HepG2 (cell line): ENCODE data around the gene FUT6. TPM values are rescaled to one million over a fixed set of nuclear protein-coding genes. Genes with fewer than 3 reads are reported as not detected.
A peak's percentile ranks its signal among the peaks of the same experiment; 100 is the strongest.

Source experiments
- ATAC-seq: fragments of 200-7000 bp; cut with Tn5 transposase; 3 replicates; pipeline ENCODE4 v1.9.1; 2020; ENCODE audit warnings: mild to moderate bottlenecking, moderate library complexity
- BruUV-seq: library from RNA; stranded (reverse); fragments of 400-500 nt; replicated peaks from 2 replicates; lab custom pipeline; 2021; lab: Mats Ljungman, UMichigan
- CTCF ChIA-PET: fragments of 300-600 bp; formaldehyde crosslinking; extraction: SDS; loops from one replicate; lab custom pipeline; 2021; ENCODE audit warnings: low total read pairs, inconsistent platforms, low intra/inter-chr PET ratio; lab: Yijun Ruan, JAX
- POLR2A ChIA-PET: fragments of 350-600 bp; sonication (Branson Sonifier 250); formaldehyde crosslinking; loops from one replicate; lab custom pipeline; 2020; ENCODE audit warnings: antibody characterized with exemption, inconsistent platforms; lab: Yijun Ruan, JAX
- DNase-seq: peaks from one replicate; pipeline ENCODE4 v3.0.0-alpha.2; 2015; ENCODE audit warnings: low spot score
- FAIRE-seq: peaks from 3 replicates; lab custom pipeline; 2011; peaks lifted over from hg19 to GRCh38; lab: Jason Lieb, UNC
- H2AFZ ChIP-seq: one replicate; pipeline ENCODE4 v1.6.1; 2011; ENCODE audit warnings: low read length, inconsistent platforms
- H3K27ac ChIP-seq: fragments of 300-600 bp; 3 replicates; pipeline ENCODE4 v1.8.0; 2011; ENCODE audit warnings: mixed run types, mild to moderate bottlenecking, mixed read lengths, low read length, inconsistent platforms; ENCODE audit not compliant: insufficient read depth; ENCODE audit errors: extremely low read length
- H3K27me3 ChIP-seq, 2 experiments: fragments of 200-600 bp in 1 of 2; 2 replicates in 1 of 2; 3 replicates in 1 of 2; pipeline versions ENCODE4 v1.6.0 to v1.8.0; 2011; ENCODE audit warnings: low read length in 2 of 2, mild to moderate bottlenecking in 2 of 2, moderate library complexity in 2 of 2, inconsistent platforms in 1 of 2; ENCODE audit not compliant: insufficient read depth in 2 of 2, control insufficient read depth in 1 of 2
- H3K36me3 ChIP-seq, 2 experiments: fragments of 200-600 bp in 1 of 2; replicated peaks in 1 of 2; 2 replicates in 1 of 2; 3 replicates in 1 of 2; pipeline versions ENCODE4 v1.5.1 to v1.8.0; 2011; ENCODE audit warnings: low read length in 2 of 2, inconsistent platforms in 1 of 2; ENCODE audit not compliant: insufficient read depth in 2 of 2, control insufficient read depth in 1 of 2
- H3K4me1 ChIP-seq: 2 replicates; pipeline ENCODE4 v1.5.1; 2012; ENCODE audit warnings: low read length, inconsistent platforms; ENCODE audit not compliant: insufficient read depth
- H3K4me2 ChIP-seq: 2 replicates; pipeline ENCODE4 v1.6.0; 2011; ENCODE audit warnings: low read depth, low read length, inconsistent platforms
- H3K4me3 ChIP-seq, 3 experiments: fragments of 200-600 bp in 1 of 3; sonication (generic), shearing (Covaris generic) in 1 of 3; replicated peaks in 1 of 3; 2 replicates each; pipeline ENCODE4 v1.5.1; 2011 to 2016; ENCODE audit warnings: low read length in 3 of 3, inconsistent platforms in 2 of 3, low read depth in 2 of 3, mild to moderate bottlenecking in 2 of 3, control low read depth in 1 of 3, mixed read lengths in 1 of 3; ENCODE audit not compliant: insufficient read depth in 1 of 3
- H3K79me2 ChIP-seq: one replicate; pipeline ENCODE4 v1.6.1; 2011; ENCODE audit warnings: low read length, inconsistent platforms; ENCODE audit not compliant: insufficient read depth
- H3K9ac ChIP-seq: 2 replicates; pipeline ENCODE4 v1.6.0; 2011; ENCODE audit warnings: mild to moderate bottlenecking, low read depth, low read length, inconsistent platforms; ENCODE audit not compliant: insufficient read depth
- H3K9me3 ChIP-seq: 2 replicates; pipeline ENCODE4 v1.5.1; 2012; ENCODE audit warnings: mild to moderate bottlenecking, low read length
- H4K20me1 ChIP-seq: 2 replicates; pipeline ENCODE4 v1.6.0; 2011; ENCODE audit warnings: inconsistent platforms, mild to moderate bottlenecking, low read length, moderate library complexity; ENCODE audit not compliant: insufficient read depth
- HDAC1 ChIP-seq: sonication (generic); formaldehyde crosslinking; IDR thresholded peaks from 2 replicates; pipeline ENCODE4 v1.5.1; 2020; ENCODE audit warnings: mild to moderate bottlenecking, missing genetic modification reagents
- ISL2 ChIP-seq: sonication (generic); formaldehyde crosslinking; IDR thresholded peaks from 2 replicates; pipeline ENCODE4 v1.5.0; 2020; ENCODE audit warnings: missing genetic modification reagents
- MED13 ChIP-seq: sonication (generic); formaldehyde crosslinking; IDR thresholded peaks from 2 replicates; pipeline ENCODE4 v1.5.0; 2020; ENCODE audit warnings: missing genetic modification reagents
- NONO ChIP-seq, 2 experiments: fragments of 450-650 bp in 1 of 2; sonication (generic) in 1 of 2; formaldehyde crosslinking in 1 of 2; IDR thresholded peaks in 1 of 2; conservative IDR thresholded peaks in 1 of 2; 2 replicates each; pipeline versions ENCODE4 v1.6.1 to v1.8.0; 2017 to 2022; ENCODE audit warnings: mild to moderate bottlenecking in 1 of 2, missing genetic modification reagents in 1 of 2, moderate library complexity in 1 of 2
- ONECUT2 ChIP-seq: sonication (generic); formaldehyde crosslinking; IDR thresholded peaks from 2 replicates; pipeline ENCODE4 v1.4.0; 2020; ENCODE audit warnings: missing genetic modification reagents
- PITX1 ChIP-seq: sonication (generic); formaldehyde crosslinking; IDR thresholded peaks from 2 replicates; pipeline ENCODE4 v1.5.1; 2020; ENCODE audit warnings: mild to moderate bottlenecking, missing genetic modification reagents
- RFXAP ChIP-seq: sonication (generic); formaldehyde crosslinking; IDR thresholded peaks from 2 replicates; pipeline ENCODE4 v1.4.0; 2020; ENCODE audit warnings: missing genetic modification reagents, borderline replicate concordance
- ZBTB3 ChIP-seq: sonication (generic); formaldehyde crosslinking; IDR thresholded peaks from 2 replicates; pipeline ENCODE4 v1.4.0; 2020; ENCODE audit warnings: low read depth, mild to moderate bottlenecking, moderate library complexity, missing genetic modification reagents, borderline replicate concordance
- ZFP1 ChIP-seq: IDR thresholded peaks from 2 replicates; pipeline ENCODE4 v1.6.1; 2016
- ZNF263 ChIP-seq: sonication (generic); formaldehyde crosslinking; IDR thresholded peaks from 2 replicates; pipeline ENCODE4 v1.4.0; 2020; ENCODE audit warnings: missing genetic modification reagents
- ZNF564 ChIP-seq: sonication (generic); formaldehyde crosslinking; IDR thresholded peaks from 2 replicates; pipeline ENCODE4 v1.8.1; 2023; ENCODE audit warnings: mild to moderate bottlenecking, missing genetic modification reagents
- ZSCAN29 ChIP-seq: sonication (generic); formaldehyde crosslinking; conservative IDR thresholded peaks from 2 replicates; pipeline ENCODE4 v1.4.0; 2020; ENCODE audit warnings: mild to moderate bottlenecking, missing genetic modification reagents
- WGBS: methylation state at CpG from one replicate; pipeline ENCODE4 v1.1.6; 2017; ENCODE audit warnings: low lambda C conversion rate; 5-methylcytosine and 5-hydroxymethylcytosine counted together
- in situ Hi-C: cut with HindIII; loops from 2 replicates; pipeline ENCODE4 v1.10.0; 2017; ENCODE audit warnings: low pct_unique_long_range_greater_than_20kb; ENCODE audit not compliant: extremely low pct_ligation_motif_present
- intact Hi-C: fragments of 100-400 bp; cut with micrococcal nuclease; formaldehyde crosslinking; loops from one replicate; pipeline ENCODE4 v1.10.0; 2022; ENCODE audit not compliant: unreplicated experiment
- polyA plus RNA-seq, 8 experiments: library from polyadenylated mRNA; depleted of rRNA in 3 of 8; stranded (reverse) in 7 of 8; unstranded in 1 of 8; fragments of >200 nt; fragmentation: Illumina TruSeq in 4 of 8; extraction: Trizol in 4 of 8; gene quantifications; 2 replicates each; pipeline versions ENCODE4 v1.2.1 to v1.2.3, GENCODE V29; 2011 to 2016; ENCODE audit warnings: low read depth in 4 of 8, missing spikeins in 1 of 8, mixed read lengths in 1 of 8; ENCODE audit not compliant: insufficient read depth in 1 of 8
- total RNA-seq, 5 experiments: library from RNA; depleted of rRNA; stranded (reverse); fragments of >200 nt; fragmentation: Illumina TruSeq; extraction: Trizol; gene quantifications; 2 replicates each; pipeline ENCODE4 v1.2.3, GENCODE V29; 2016; ENCODE audit warnings: low read depth in 1 of 5
- TF ChIP-seq, protein P1 (sequence below): sonication (generic); formaldehyde crosslinking; conservative IDR thresholded peaks from 2 replicates; pipeline ENCODE4 v1.4.0; 2020; ENCODE audit warnings: mild to moderate bottlenecking, missing genetic modification reagents, moderate library complexity
- TF ChIP-seq, protein P2 (sequence below): sonication (generic); formaldehyde crosslinking; IDR thresholded peaks from 2 replicates; pipeline ENCODE4 v1.4.0; 2020; ENCODE audit warnings: missing genetic modification reagents
- TF ChIP-seq, protein P3 (sequence below): IDR thresholded peaks from 2 replicates; pipeline ENCODE4 v1.6.1; 2016; ENCODE audit warnings: low read depth, control low read depth
- TF ChIP-seq, protein P4 (sequence below): sonication (generic); formaldehyde crosslinking; IDR thresholded peaks from 2 replicates; pipeline ENCODE4 v1.5.0; 2020; ENCODE audit warnings: mild to moderate bottlenecking, low read depth, missing genetic modification reagents, borderline replicate concordance

Gene FUT6
- total and polyA plus RNA-seq, 2 of the 13 experiments (the other 11 are each of a cell fraction or from before 2014, with no cell fraction given) = 8.2 to 27.7 TPM

DNA sequence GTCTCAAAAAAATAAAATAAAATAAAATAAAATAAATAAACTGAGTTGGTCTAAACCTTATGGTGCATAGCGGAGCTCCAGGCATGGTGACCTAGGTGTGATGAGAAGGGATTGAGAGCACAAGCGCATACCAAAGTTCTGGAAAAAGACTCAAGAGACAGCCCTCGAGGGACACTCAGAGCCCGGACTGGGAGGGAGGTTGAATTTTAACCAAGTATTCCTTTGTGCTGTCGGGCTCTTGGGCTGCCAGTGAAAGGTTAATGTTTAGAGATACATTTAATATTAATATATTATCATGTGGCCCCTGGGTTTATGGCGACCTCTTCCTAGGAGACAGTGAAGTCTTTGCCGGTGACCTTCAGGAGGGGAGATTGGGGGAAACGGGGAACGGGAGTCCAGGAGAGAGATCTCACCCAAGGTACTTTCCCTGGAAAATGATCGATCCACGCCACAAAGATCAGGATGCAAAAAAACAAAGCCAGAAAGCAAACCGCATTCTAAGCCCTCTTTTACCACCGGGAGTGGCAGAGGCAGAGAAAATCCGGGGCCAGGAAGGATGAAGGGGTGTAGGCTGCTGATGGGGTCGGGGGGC, 1.6 kb downstream of the FUT6 start:
- no TSS peak for BruUV-seq
- Histone ChIP-seq H3K9ac (peak overlapping the region; percentile 77), H3K27me3 (no peaks in the 10 kb centered on the region; a peak in 1 of 5 replicates), H3K9me3 (no peaks in the 10 kb centered on the region), H3K27ac (peak overlapping the region; percentile 80), H3K4me3 (peak overlapping the region; percentile 69 to 84 (median 75)), H2AFZ (no peak overlapping the region), H4K20me1 (no peaks in the 10 kb centered on the region), H3K36me3 (no peaks in the 10 kb centered on the region; a peak in 1 of 5 replicates), H3K4me1 (peaks cover 58% of the 10 kb centered on the region), H3K4me2 (peak overlapping the region; percentile 94), H3K79me2 (peaks cover 13% of the 10 kb centered on the region)
- CTCF ChIA-PET = no interaction called here
- WGBS = 7% methylated on average over 15 of the region's 15 CpGs
- POLR2A ChIA-PET = interaction anchor here (1.1 to 6.5 kb wide), 5 partner anchors 10 to 66 kb away, joined by 3 to 96 read pairs (median 11); partner anchors contain the start of genes FUT3, FUT5, NDUFA11 and VMAC
- DNase-seq = no peak
- intact Hi-C loops = no loop called here
- in situ Hi-C loops = loop anchor here (5.0 kb wide), 1 partner anchor 54 kb away; no protein-coding TSS in a partner anchor
- peak; percentile 26 for ATAC-seq
- peak; percentile 28 for FAIRE-seq
- TF ChIP-seq ISL2 (peak; percentile 11; the same call in 1 of the 2 replicates), ONECUT2 (peak; percentile 82), PITX1 (CRISPR knock-in tag) (peak; percentile 65; the same call in 1 of the 2 replicates), NONO (IDR thresholded peaks at IDR 0.05) (no peak), NONO (CRISPR knock-in tag; conservative IDR thresholded peaks at IDR 0.05) (0 out of 2 replicates have a peak, but pooled peaks have one; percentile 3), ZSCAN29 (CRISPR knock-in tag) (0 out of 2 replicates have a peak, but pooled peaks have one; percentile 40), RFXAP (CRISPR knock-in tag) (0 out of 2 replicates have a peak, but pooled peaks have one; percentile 3), ZNF263 (0 out of 2 replicates have a peak, but pooled peaks have one; percentile 1), ZNF564 (CRISPR knock-in tag) (peak; percentile 20; the same call in 1 of the 2 replicates), MED13 (CRISPR knock-in tag) (0 out of 2 replicates have a peak, but pooled peaks have one; percentile 14), HDAC1 (CRISPR knock-in tag) (peak; percentile 51), ZBTB3 (CRISPR knock-in tag) (0 out of 2 replicates have a peak, but pooled peaks have one; percentile 62), ZFP1 (no peak)
- TF ChIP-seq, protein P1, sequence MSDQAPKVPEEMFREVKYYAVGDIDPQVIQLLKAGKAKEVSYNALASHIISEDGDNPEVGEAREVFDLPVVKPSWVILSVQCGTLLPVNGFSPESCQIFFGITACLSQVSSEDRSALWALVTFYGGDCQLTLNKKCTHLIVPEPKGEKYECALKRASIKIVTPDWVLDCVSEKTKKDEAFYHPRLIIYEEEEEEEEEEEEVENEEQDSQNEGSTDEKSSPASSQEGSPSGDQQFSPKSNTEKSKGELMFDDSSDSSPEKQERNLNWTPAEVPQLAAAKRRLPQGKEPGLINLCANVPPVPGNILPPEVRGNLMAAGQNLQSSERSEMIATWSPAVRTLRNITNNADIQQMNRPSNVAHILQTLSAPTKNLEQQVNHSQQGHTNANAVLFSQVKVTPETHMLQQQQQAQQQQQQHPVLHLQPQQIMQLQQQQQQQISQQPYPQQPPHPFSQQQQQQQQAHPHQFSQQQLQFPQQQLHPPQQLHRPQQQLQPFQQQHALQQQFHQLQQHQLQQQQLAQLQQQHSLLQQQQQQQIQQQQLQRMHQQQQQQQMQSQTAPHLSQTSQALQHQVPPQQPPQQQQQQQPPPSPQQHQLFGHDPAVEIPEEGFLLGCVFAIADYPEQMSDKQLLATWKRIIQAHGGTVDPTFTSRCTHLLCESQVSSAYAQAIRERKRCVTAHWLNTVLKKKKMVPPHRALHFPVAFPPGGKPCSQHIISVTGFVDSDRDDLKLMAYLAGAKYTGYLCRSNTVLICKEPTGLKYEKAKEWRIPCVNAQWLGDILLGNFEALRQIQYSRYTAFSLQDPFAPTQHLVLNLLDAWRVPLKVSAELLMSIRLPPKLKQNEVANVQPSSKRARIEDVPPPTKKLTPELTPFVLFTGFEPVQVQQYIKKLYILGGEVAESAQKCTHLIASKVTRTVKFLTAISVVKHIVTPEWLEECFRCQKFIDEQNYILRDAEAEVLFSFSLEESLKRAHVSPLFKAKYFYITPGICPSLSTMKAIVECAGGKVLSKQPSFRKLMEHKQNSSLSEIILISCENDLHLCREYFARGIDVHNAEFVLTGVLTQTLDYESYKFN = peak; percentile 38
- TF ChIP-seq, protein P2, sequence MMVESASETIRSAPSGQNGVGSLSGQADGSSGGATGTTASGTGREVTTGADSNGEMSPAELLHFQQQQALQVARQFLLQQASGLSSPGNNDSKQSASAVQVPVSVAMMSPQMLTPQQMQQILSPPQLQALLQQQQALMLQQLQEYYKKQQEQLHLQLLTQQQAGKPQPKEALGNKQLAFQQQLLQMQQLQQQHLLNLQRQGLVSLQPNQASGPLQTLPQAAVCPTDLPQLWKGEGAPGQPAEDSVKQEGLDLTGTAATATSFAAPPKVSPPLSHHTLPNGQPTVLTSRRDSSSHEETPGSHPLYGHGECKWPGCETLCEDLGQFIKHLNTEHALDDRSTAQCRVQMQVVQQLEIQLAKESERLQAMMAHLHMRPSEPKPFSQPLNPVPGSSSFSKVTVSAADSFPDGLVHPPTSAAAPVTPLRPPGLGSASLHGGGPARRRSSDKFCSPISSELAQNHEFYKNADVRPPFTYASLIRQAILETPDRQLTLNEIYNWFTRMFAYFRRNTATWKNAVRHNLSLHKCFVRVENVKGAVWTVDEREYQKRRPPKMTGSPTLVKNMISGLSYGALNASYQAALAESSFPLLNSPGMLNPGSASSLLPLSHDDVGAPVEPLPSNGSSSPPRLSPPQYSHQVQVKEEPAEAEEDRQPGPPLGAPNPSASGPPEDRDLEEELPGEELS (CRISPR knock-in tag) = 0 out of 2 replicates have a peak, but pooled peaks have one; percentile 21
- TF ChIP-seq, protein P3, sequence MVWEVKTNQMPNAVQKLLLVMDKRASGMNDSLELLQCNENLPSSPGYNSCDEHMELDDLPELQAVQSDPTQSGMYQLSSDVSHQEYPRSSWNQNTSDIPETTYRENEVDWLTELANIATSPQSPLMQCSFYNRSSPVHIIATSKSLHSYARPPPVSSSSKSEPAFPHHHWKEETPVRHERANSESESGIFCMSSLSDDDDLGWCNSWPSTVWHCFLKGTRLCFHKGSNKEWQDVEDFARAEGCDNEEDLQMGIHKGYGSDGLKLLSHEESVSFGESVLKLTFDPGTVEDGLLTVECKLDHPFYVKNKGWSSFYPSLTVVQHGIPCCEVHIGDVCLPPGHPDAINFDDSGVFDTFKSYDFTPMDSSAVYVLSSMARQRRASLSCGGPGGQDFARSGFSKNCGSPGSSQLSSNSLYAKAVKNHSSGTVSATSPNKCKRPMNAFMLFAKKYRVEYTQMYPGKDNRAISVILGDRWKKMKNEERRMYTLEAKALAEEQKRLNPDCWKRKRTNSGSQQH (CRISPR knock-in tag) = no peak
- TF ChIP-seq, protein P4, sequence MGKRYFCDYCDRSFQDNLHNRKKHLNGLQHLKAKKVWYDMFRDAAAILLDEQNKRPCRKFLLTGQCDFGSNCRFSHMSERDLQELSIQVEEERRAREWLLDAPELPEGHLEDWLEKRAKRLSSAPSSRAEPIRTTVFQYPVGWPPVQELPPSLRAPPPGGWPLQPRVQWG (CRISPR knock-in tag) = no peak
